Measurements from ENCODE around the gene JAM3. TPM values are rescaled to one million over a fixed set of nuclear protein-coding genes. Genes with fewer than 3 reads are reported as not detected.

The JAM3 gene
- total and polyA plus RNA-seq, 10 of the 15 experiments (the other 5 are each of a cell fraction or from before 2014, with no cell fraction given) = 0.04 to 1.1 (median 0.32) TPM; not detected in 1

DNA sequence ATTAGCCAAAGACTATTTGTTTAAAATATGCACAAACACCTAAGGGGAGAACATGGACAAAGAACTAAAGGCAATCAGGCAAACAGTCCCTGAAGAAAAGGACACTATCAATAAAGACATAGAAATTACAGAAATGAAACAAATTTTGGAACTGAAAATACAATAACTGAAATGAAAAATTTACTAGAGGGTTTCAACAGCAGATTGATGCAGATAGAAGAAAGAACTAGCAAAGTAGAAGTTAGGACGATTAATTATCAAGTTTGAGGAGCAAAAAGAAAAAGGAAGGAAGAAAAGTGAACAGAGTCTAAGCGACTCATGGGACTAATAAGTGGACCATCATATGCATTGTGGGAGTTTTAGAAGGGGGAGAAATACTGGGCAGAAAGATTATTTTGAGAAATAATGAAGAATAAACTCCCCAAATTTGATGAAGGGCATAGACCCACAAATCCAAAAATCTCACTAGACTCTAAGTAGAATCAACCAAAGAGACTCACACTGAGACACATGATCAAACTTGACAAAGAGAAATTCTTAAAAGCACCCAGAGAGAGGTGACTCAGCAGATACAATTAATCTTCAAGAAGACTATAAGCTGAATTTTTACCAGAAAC lies 62.9 kb downstream of the JAM3 start:
- Histone ChIP-seq H3K27ac (ENCODE audit: control insufficient read depth, insufficient read depth) (no peak overlapping the region), H3K27me3 (replicated peaks in 1 of 2; ENCODE audit: control insufficient read depth in 2 of 2, insufficient read depth in 2 of 2, low read length in 1 of 2) (no peaks in the 10 kb centered on the region), H2AFZ (ENCODE audit: control insufficient read depth, low read depth, low read length) (no peak overlapping the region), H3K9me3 (replicated peaks; ENCODE audit: control insufficient read depth, insufficient read depth, low read length) (no peaks in the 10 kb centered on the region; the same call in 1 of the 3 replicates), H3K4me3 (no peak overlapping the region), H4K20me1 (ENCODE audit: control insufficient read depth, insufficient read depth) (no peaks in the 10 kb centered on the region), H3K79me2 (ENCODE audit: control insufficient read depth, insufficient read depth, low read length) (no peaks in the 10 kb centered on the region), H3K9ac (ENCODE audit: control insufficient read depth, insufficient read depth, low read length) (no peak overlapping the region), H3K4me2 (ENCODE audit: control insufficient read depth, insufficient read depth) (no peak overlapping the region), H3K4me1 (ENCODE audit: control insufficient read depth, insufficient read depth, low read length) (no peaks in the 10 kb centered on the region), H3K36me3 (ENCODE audit: control insufficient read depth in 2 of 2, insufficient read depth in 2 of 2, low read length in 1 of 2) (no peaks in the 10 kb centered on the region)
- DNase-seq (ENCODE audit: low read depth, low spot score) (no peak), FAIRE-seq (no peak), ATAC-seq (no peak)
- ChIA-PET POLR2A (no interaction called here), SMC1A (ENCODE audit: uncharacterized antibody, unreplicated experiment) (no interaction called here), RAD21 (ENCODE audit: unreplicated experiment) (no interaction called here), CTCF (no interaction called here)
- BruUV-seq (replicated peaks) = no TSS peak
- in situ Hi-C loops (cut with MboI) (no loop called here), intact Hi-C loops (cut with micrococcal nuclease; ENCODE audit: unreplicated experiment) (no loop called here)
- no peak for TF ChIP-seq FOS (IDR thresholded peaks at IDR 0.05; ENCODE audit: borderline replicate concordance, extremely low read depth, insufficient read length)
- TF ChIP-seq MTA2 (IDR thresholded peaks at IDR 0.05; ENCODE audit: low read depth) = no peak
- WGBS (ENCODE audit: insufficient coverage, insufficient replicate concordance, low lambda C conversion rate, missing lambda C conversion rate) = 26% methylated on average over 2 of the region's 2 CpGs

DNA sequence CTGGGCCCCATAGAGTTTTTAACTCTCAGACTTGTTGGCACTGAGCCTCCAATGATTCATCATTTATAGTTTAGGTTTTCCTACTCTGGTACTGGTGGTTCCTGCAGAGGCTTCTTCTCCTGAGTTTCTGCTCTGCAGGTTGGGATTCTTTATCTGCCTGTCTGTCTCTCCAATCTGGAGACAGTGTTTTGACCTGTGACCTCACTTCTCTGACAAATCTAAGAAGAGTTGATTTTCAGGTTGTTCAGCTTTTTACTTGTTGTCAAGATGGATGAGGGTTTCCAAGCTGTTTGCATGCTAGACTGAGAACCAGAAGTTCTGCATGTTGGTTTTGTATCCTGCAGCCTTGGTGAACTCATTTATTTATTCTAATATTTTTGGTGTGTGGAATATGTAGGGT lies 63.9 kb downstream of the JAM3 start:
- no peak for FAIRE-seq

More for the DNA sequence above, 63.9 kb downstream of the JAM3 start:
- H3K27me3 ChIP-seq (replicated peaks in 1 of 2; ENCODE audit: control insufficient read depth in 2 of 2, insufficient read depth in 2 of 2, low read length in 1 of 2) = no peaks in the 10 kb centered on the region
- in situ Hi-C loops (cut with MboI) (no loop called here), intact Hi-C loops (cut with micrococcal nuclease; ENCODE audit: unreplicated experiment) (no loop called here)
- no peaks in the 10 kb centered on the region for H3K36me3 ChIP-seq (ENCODE audit: control insufficient read depth in 2 of 2, insufficient read depth in 2 of 2, low read length in 1 of 2)
- POLR2A ChIA-PET = no interaction called here
- TF ChIP-seq ATF7 (IDR thresholded peaks at IDR 0.05; ENCODE audit: low read depth) = no peak
- H3K4me1 ChIP-seq (ENCODE audit: control insufficient read depth, insufficient read depth, low read length) = no peaks in the 10 kb centered on the region
- H3K4me2 ChIP-seq (ENCODE audit: control insufficient read depth, insufficient read depth) = no peak overlapping the region
- RAD21 ChIA-PET (ENCODE audit: unreplicated experiment) = no interaction called here
- no peak overlapping the region for H3K9ac ChIP-seq (ENCODE audit: control insufficient read depth, insufficient read depth, low read length)
- no peak for DNase-seq (ENCODE audit: low read depth, low spot score)
- H3K27ac ChIP-seq (ENCODE audit: control insufficient read depth, insufficient read depth) = no peak overlapping the region
- SMC1A ChIA-PET (ENCODE audit: uncharacterized antibody, unreplicated experiment) = no interaction called here
- no peaks in the 10 kb centered on the region for H4K20me1 ChIP-seq (ENCODE audit: control insufficient read depth, insufficient read depth)
- H3K79me2 ChIP-seq (ENCODE audit: control insufficient read depth, insufficient read depth, low read length) = no peaks in the 10 kb centered on the region
- CTCF ChIA-PET = no interaction called here
- H2AFZ ChIP-seq (ENCODE audit: control insufficient read depth, low read depth, low read length) = no peak overlapping the region
- H3K4me3 ChIP-seq = no peak overlapping the region
- ATAC-seq = no peak
- no peaks in the 10 kb centered on the region; the same call in 1 of the 3 replicates for H3K9me3 ChIP-seq (replicated peaks; ENCODE audit: control insufficient read depth, insufficient read depth, low read length)
- no TSS peak for BruUV-seq (replicated peaks)

Data from GM12878 (cell line).